ENCODE results near the gene FAM163B. TPM values are rescaled to one million over a fixed set of nuclear protein-coding genes. Genes with fewer than 3 reads are reported as not detected.

Gene FAM163B
- total and polyA plus RNA-seq, 9 of the 15 experiments (the other 6 are each of a cell fraction or from before 2014, with no cell fraction given), result not detected

- no peak for TF ChIP-seq MEF2A (IDR thresholded peaks at IDR 0.05; ENCODE audit: control insufficient read depth, low read depth, low read length)
- TF ChIP-seq HCFC1 (IDR thresholded peaks at IDR 0.05; ENCODE audit: low read depth, low read length), result no peak
- TF ChIP-seq GTF2A2 (tag; IDR thresholded peaks at IDR 0.05), result no peak
- no peak for TF ChIP-seq ZNF3 (CRISPR knock-in tag; IDR thresholded peaks at IDR 0.05)
- TF ChIP-seq ZBTB2 (IDR thresholded peaks at IDR 0.05), result no peak
- TF ChIP-seq POLR2AphosphoS5 (IDR thresholded peaks at IDR 0.05; ENCODE audit: control insufficient read depth, insufficient read depth, low read depth, low read length), result no peak
- TF ChIP-seq ZKSCAN8 (CRISPR knock-in tag; IDR thresholded peaks at IDR 0.05), result no peak
- TF ChIP-seq CREB3 (tag; conservative IDR thresholded peaks at IDR 0.05; ENCODE audit: low read depth), result no peak
- TF ChIP-seq NFIX (CRISPR knock-in tag; IDR thresholded peaks at IDR 0.05; ENCODE audit: low read depth), result no peak
- no peak for TF ChIP-seq GABPB1 (CRISPR knock-in tag; IDR thresholded peaks at IDR 0.05)
- TF ChIP-seq CC2D1A (IDR thresholded peaks at IDR 0.05), result no peak
- no peak overlapping the region for H3K27ac ChIP-seq (ENCODE audit: extremely low read depth, low read depth, low read length)
- FAIRE-seq (no peak), DNase-seq (ENCODE audit: extremely low read depth in 1 of 4, low spot score in 3 of 4) (no peak), ATAC-seq (no peak; the same call in 2 of the 3 replicates)
- no peak overlapping the region for H3K4me3 ChIP-seq
- no TSS peak for BruUV-seq (replicated peaks)
- H3K9me3 ChIP-seq (replicated peaks; ENCODE audit: control insufficient read depth, insufficient read depth, low read depth, low read length), result no peaks in the 10 kb centered on the region
- ChIA-PET POLR2A (interaction anchor here (0.5 to 0.7 kb wide), 2 partner anchors 112 to 404 kb away, joined by 3 read pairs; no protein-coding TSS in a partner anchor), CTCF (ENCODE audit: low intra/inter-chr PET ratio) (no interaction called here)
- no peaks in the 10 kb centered on the region for H3K36me3 ChIP-seq (ENCODE audit: control insufficient read depth, insufficient read depth, low read length)
- intact Hi-C loops (cut with micrococcal nuclease), result no loop called here
- no peaks in the 10 kb centered on the region for H3K9me1 ChIP-seq (ENCODE audit: control insufficient read depth, insufficient read depth, low read length)
- H3K79me2 ChIP-seq (ENCODE audit: control insufficient read depth, insufficient read depth, low read length), result no peaks in the 10 kb centered on the region
- H4K20me1 ChIP-seq (replicated peaks; ENCODE audit: control insufficient read depth, insufficient read depth, low read length), result peaks cover 34% of the 10 kb centered on the region
- in situ Hi-C loops (cut with MboI), result no loop called here
- no peak overlapping the region for H2AFZ ChIP-seq (ENCODE audit: low read depth, low read length)
- no peak overlapping the region for H3K9ac ChIP-seq (ENCODE audit: insufficient read depth in 1 of 2, low read depth in 2 of 2, low read length in 2 of 2)
- peaks cover 32 to 89% of the 10 kb centered on the region in 2 experiments; a peak in 4 of 5 replicates for H3K27me3 ChIP-seq (ENCODE audit: control insufficient read depth in 2 of 2, insufficient read depth in 2 of 2, low read length in 2 of 2)
- WGBS (ENCODE audit: insufficient coverage, low coverage, missing lambda C conversion rate), result 2% methylated on average over 10 of the region's 14 CpGs
- peaks cover 0 to 13% of the 10 kb centered on the region in 2 experiments; a peak in 2 of 5 replicates for H3K4me1 ChIP-seq (replicated peaks in 1 of 2; ENCODE audit: control insufficient read depth in 2 of 2, insufficient read depth in 2 of 2, low read length in 2 of 2)
- no peak overlapping the region for H3K4me2 ChIP-seq (ENCODE audit: insufficient read depth, low read length)
Observed at GRCh38 chr9:133655701-133656100, 46.5 kb upstream of the FAM163B start.

All from K562 (cell line).